Measurements from ENCODE around the gene NIPBL. TPM values are rescaled to one million over a fixed set of nuclear protein-coding genes. Genes with fewer than 3 reads are reported as not detected.
A peak's percentile ranks its signal among the peaks of the same experiment; 100 is the strongest.

The NIPBL gene
- total and polyA plus RNA-seq, 2 of the 8 experiments (the other 6 are each of a cell fraction or from before 2014, with no cell fraction given) = 21.1 to 53.5 TPM

DNA sequence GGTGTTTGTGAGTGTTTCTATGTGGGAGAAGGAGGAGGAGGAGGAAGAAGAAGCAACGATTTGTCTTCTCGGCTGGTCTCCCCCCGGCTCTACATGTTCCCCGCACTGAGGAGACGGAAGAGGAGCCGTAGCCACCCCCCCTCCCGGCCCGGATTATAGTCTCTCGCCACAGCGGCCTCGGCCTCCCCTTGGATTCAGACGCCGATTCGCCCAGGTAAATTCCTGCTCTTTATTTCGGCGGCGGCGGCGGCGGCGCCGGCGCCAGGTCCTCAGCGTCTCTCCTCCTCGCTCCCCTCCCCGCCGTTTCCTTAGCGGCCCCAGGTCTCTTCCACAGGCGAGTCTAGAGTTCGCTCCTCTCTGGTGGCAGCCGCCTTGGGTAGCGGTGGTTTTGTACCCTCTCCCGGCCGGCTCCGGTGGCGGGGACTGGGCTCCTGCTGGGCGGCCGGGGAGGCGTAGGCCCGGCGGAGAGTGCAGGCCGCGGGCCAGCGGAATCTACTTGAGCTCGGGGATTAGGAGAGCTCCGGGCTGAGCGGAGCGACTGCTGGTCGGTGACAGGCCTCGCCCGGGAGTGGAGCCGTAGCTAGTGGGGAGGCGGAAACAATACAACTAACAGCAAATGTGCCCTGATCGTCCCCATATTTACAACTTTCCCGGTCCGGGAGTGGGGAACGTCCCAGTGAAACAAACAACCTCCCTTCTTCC lies 547 bp downstream of the NIPBL start (continued):
- TF ChIP-seq PHF8 (conservative IDR thresholded peaks at IDR 0.05; ENCODE audit: low read depth, low read length) (peak; percentile 72), FOSL1 (IDR thresholded peaks at IDR 0.05; ENCODE audit: insufficient read depth, low read depth, low read length) (no peak), CBX8 (IDR thresholded peaks at IDR 0.05; ENCODE audit: borderline replicate concordance, low read depth, low read length) (no peak), TAF7 (optimal IDR thresholded peaks at IDR 0.05; ENCODE audit: borderline replicate concordance, low read depth, low read length) (peak; percentile 61), CTBP2 (IDR thresholded peaks at IDR 0.05; ENCODE audit: borderline replicate concordance, insufficient read depth, insufficient read length, low read length) (peak; percentile 49), JUN (IDR thresholded peaks at IDR 0.05; ENCODE audit: low read depth, low read length) (no peak), TBP (IDR thresholded peaks at IDR 0.05; ENCODE audit: low read depth, low read length) (peak; percentile 37; the same call in 1 of the 2 replicates), EP300 (IDR thresholded peaks at IDR 0.05; ENCODE audit: borderline replicate concordance in 1 of 2, low read depth in 2 of 2, low read length in 2 of 2) (peak in 1 of 2 experiments; percentile 37; a peak in 1 of 3 replicates), SIN3A (conservative IDR thresholded peaks at IDR 0.05 in 1 of 2, IDR thresholded peaks at IDR 0.05 in 1 of 2; ENCODE audit: low read depth in 1 of 2, low read length in 2 of 2) (peak in 1 of 2 experiments; percentile 58; a peak in 1 of 4 replicates)

Data from H1 (cell line).